NT2/D1 (cell line): ENCODE results near the gene ARHGEF2.

ENCODE experiments used
- YY1 ChIP-seq: IDR thresholded peaks from 2 replicates; pipeline ENCODE4 v1.6.1; 2011; ENCODE audit not compliant: insufficient read length, insufficient read depth
- ZNF274 ChIP-seq: IDR thresholded peaks from 2 replicates; pipeline ENCODE4 v1.6.1; 2011; ENCODE audit warnings: mild to moderate bottlenecking, low read depth, low read length

- no peak for TF ChIP-seq ZNF274
- TF ChIP-seq YY1 = no peak
Observed at GRCh38 chr1:155984341-155984740, 6.0 kb upstream of the ARHGEF2 start.
